ENCODE results near the gene TRAPPC2B. TPM values are rescaled to one million over a fixed set of nuclear protein-coding genes. Genes with fewer than 3 reads are reported as not detected.

The TRAPPC2B gene
- total and polyA plus RNA-seq, 4 donors: 2.8 to 6.1 (median 3.6) TPM

DNA sequence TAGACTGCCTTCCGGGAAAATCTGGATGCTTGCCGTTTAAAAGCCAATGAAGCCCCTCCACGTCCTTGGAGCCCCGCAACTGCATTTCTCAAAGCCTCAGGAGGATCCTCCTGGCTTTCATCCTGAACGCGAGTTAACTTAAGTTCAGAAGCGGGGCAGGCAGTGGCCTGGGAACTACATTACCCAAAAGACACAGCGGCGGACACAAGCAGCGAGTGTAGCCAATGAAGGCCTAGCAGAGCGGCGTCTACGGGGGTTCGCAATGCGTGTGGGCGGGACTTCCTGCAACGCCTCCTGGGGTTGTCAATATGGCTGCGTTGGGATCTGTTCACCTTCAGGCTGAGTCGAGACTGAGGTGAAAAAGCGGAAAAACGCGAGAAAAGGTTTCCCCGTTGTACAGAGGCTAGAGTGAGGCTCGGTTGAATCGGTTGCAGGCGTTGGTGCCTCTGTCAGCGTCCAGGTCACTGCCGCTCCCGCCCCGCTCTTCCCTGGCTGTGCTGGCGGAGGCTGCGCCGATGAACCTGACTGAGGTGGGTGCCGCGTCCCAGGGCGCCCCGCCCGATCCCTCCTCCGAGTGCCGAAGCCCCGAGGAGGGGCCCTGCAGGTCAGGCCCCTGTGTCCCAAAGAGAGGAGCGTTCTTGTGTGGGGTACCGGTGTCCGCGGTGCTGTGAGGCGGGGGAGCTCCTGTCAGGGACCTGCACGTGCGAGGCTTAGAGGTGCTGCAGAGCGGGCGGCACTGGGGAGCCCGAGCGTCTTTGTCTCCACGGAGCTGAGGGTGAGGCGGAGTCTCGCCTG lies 47.7 kb downstream of the TRAPPC2B start, which contains the start of gene ZNF17 (continued):
- TF ChIP-seq, protein P1, sequence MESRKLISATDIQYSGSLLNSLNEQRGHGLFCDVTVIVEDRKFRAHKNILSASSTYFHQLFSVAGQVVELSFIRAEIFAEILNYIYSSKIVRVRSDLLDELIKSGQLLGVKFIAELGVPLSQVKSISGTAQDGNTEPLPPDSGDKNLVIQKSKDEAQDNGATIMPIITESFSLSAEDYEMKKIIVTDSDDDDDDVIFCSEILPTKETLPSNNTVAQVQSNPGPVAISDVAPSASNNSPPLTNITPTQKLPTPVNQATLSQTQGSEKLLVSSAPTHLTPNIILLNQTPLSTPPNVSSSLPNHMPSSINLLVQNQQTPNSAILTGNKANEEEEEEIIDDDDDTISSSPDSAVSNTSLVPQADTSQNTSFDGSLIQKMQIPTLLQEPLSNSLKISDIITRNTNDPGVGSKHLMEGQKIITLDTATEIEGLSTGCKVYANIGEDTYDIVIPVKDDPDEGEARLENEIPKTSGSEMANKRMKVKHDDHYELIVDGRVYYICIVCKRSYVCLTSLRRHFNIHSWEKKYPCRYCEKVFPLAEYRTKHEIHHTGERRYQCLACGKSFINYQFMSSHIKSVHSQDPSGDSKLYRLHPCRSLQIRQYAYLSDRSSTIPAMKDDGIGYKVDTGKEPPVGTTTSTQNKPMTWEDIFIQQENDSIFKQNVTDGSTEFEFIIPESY (IDR thresholded peaks at IDR 0.05): peak; percentile 63
- peak; percentile 38 to 46 for TF ChIP-seq RXRA (IDR thresholded peaks at IDR 0.05)

Other genes with a start within 250 kb of the TRAPPC2B start
- gene USP29, start 243.6 kb upstream of the TRAPPC2B start, total RNA-seq: under 1 TPM; under 0.01 to 0.14 TPM
- not detected for gene USP29, start 243.6 kb upstream of the TRAPPC2B start, polyA plus RNA-seq
- gene ZIM3, start 218.3 kb upstream of the TRAPPC2B start, total RNA-seq: not detected
- gene ZIM3, start 218.3 kb upstream of the TRAPPC2B start, polyA plus RNA-seq: not detected
- not detected for gene DUXA, start 196.1 kb upstream of the TRAPPC2B start, total RNA-seq
- gene DUXA, start 196.1 kb upstream of the TRAPPC2B start, polyA plus RNA-seq: not detected
- 10 to 100 TPM; 11.3 to 22.6 TPM for gene ZNF264, start 172.1 kb upstream of the TRAPPC2B start, total RNA-seq
- gene ZNF264, start 172.1 kb upstream of the TRAPPC2B start, polyA plus RNA-seq: 1 to 10 TPM; 2.5 to 4.6 TPM
- under 1 TPM; 0.42 to 0.65 TPM for gene AURKC, start 132.5 kb upstream of the TRAPPC2B start, total RNA-seq
- 1 to 10 TPM in 1 of 2 donors, under 1 TPM in 1; 0.55 to 1.0 TPM for gene AURKC, start 132.5 kb upstream of the TRAPPC2B start, polyA plus RNA-seq
- 10 to 100 TPM; 13.4 to 13.9 TPM for gene ZNF805, start 122.9 kb upstream of the TRAPPC2B start, total RNA-seq
- gene ZNF805, start 122.9 kb upstream of the TRAPPC2B start, polyA plus RNA-seq: under 1 TPM; 0.75 to 0.86 TPM
- gene ZNF460, start 83.1 kb upstream of the TRAPPC2B start, total RNA-seq: 10 to 100 TPM; 36.4 to 54.4 TPM
- gene ZNF460, start 83.1 kb upstream of the TRAPPC2B start, polyA plus RNA-seq: 1 to 10 TPM in 1 of 2 donors, under 1 TPM in 1; 0.24 to 2.3 TPM
- gene ZNF543, start 43.1 kb upstream of the TRAPPC2B start, total RNA-seq: 1 to 10 TPM; 3.8 to 8.4 TPM
- gene ZNF543, start 43.1 kb upstream of the TRAPPC2B start, polyA plus RNA-seq: under 1 TPM; 0.38 to 0.58 TPM
- 1 to 10 TPM; 3.2 to 5.6 TPM for gene ZNF304, start 12.3 kb upstream of the TRAPPC2B start, total RNA-seq
- gene ZNF304, start 12.3 kb upstream of the TRAPPC2B start, polyA plus RNA-seq: 1 to 10 TPM in 1 of 2 donors, under 1 TPM in 1; 0.90 to 1.3 TPM
- gene ZNF547, start within 50 bp of the TRAPPC2B start, total RNA-seq: 1 to 10 TPM; 1.7 to 1.8 TPM
- under 1 TPM; 0.22 to 0.33 TPM for gene ZNF547, start within 50 bp of the TRAPPC2B start, polyA plus RNA-seq
- gene ZNF548, start 26.3 kb downstream of the TRAPPC2B start, total RNA-seq: 10 to 100 TPM in 1 of 2 donors, 1 to 10 TPM in 1; 7.3 to 13.9 TPM
- 1 to 10 TPM; 1.8 to 3.4 TPM for gene ZNF548, start 26.3 kb downstream of the TRAPPC2B start, polyA plus RNA-seq
- 1 to 10 TPM; 7.6 to 8.2 TPM for gene ZNF17, start 47.6 kb downstream of the TRAPPC2B start, total RNA-seq
- gene ZNF17, start 47.6 kb downstream of the TRAPPC2B start, polyA plus RNA-seq: 1 to 10 TPM; 1.2 to 1.4 TPM
- 10 to 100 TPM in 1 of 2 donors, 1 to 10 TPM in 1; 5.9 to 11.6 TPM for gene ZNF749, start 71.8 kb downstream of the TRAPPC2B start, total RNA-seq
- gene ZNF749, start 71.8 kb downstream of the TRAPPC2B start, polyA plus RNA-seq: 1 to 10 TPM in 1 of 2 donors, under 1 TPM in 1; 0.83 to 5.4 TPM
- under 1 TPM; 0.42 to 0.98 TPM for gene VN1R1, start 93.6 kb downstream of the TRAPPC2B start, total RNA-seq
- gene VN1R1, start 93.6 kb downstream of the TRAPPC2B start, polyA plus RNA-seq: under 1 TPM; 0.14 to 0.19 TPM
- 10 to 100 TPM in 1 of 2 donors, 1 to 10 TPM in 1; 5.4 to 11.1 TPM for gene ZNF772, start 114.0 kb downstream of the TRAPPC2B start, total RNA-seq
- gene ZNF772, start 114.0 kb downstream of the TRAPPC2B start, polyA plus RNA-seq: 1 to 10 TPM in 1 of 2 donors, under 1 TPM in 1; 0.81 to 1.6 TPM
- 10 to 100 TPM in 1 of 2 donors, 1 to 10 TPM in 1; 4.2 to 12.4 TPM for gene ZNF419, start 124.2 kb downstream of the TRAPPC2B start, total RNA-seq
- gene ZNF419, start 124.2 kb downstream of the TRAPPC2B start, polyA plus RNA-seq: 1 to 10 TPM; 1.9 to 3.2 TPM
- 1 to 10 TPM; 7.3 to 7.4 TPM for gene ZNF773, start 136.4 kb downstream of the TRAPPC2B start, total RNA-seq
- gene ZNF773, start 136.4 kb downstream of the TRAPPC2B start, polyA plus RNA-seq: 1 to 10 TPM; 1.4 to 1.7 TPM
- gene ZNF549, start 163.8 kb downstream of the TRAPPC2B start, total RNA-seq: 1 to 10 TPM; 2.3 to 4.5 TPM
- gene ZNF549, start 163.8 kb downstream of the TRAPPC2B start, polyA plus RNA-seq: under 1 TPM; 0.66 to 0.67 TPM
- 1 to 10 TPM; 4.4 to 4.8 TPM for gene ZNF550, start 196.3 kb downstream of the TRAPPC2B start, total RNA-seq
- 1 to 10 TPM in 1 of 2 donors, under 1 TPM in 1; 0.96 to 3.0 TPM for gene ZNF550, start 196.3 kb downstream of the TRAPPC2B start, polyA plus RNA-seq
- gene ZNF416, start 215.4 kb downstream of the TRAPPC2B start, total RNA-seq: 1 to 10 TPM; 1.5 to 2.9 TPM
- gene ZNF416, start 215.4 kb downstream of the TRAPPC2B start, polyA plus RNA-seq: under 1 TPM; 0.97 to 0.99 TPM
- 1 to 10 TPM; 1.2 to 8.6 TPM for gene ZIK1, start 220.6 kb downstream of the TRAPPC2B start, total RNA-seq
- under 1 TPM; 0.29 to 0.60 TPM for gene ZIK1, start 220.6 kb downstream of the TRAPPC2B start, polyA plus RNA-seq
- gene ZNF530, start 236.3 kb downstream of the TRAPPC2B start, total RNA-seq: 1 to 10 TPM; 1.4 to 7.1 TPM
- gene ZNF530, start 236.3 kb downstream of the TRAPPC2B start, polyA plus RNA-seq: 1 to 10 TPM in 1 of 2 donors, under 1 TPM in 1; 0.86 to 1.4 TPM

Measured in liver (tissue), 5 donors.